Aorta (tissue), 5 donors: ENCODE data around the gene DPEP3. TPM values are rescaled to one million over a fixed set of nuclear protein-coding genes. Genes with fewer than 3 reads are reported as not detected.
"Not testable (repeated sequence)": the region's sequence is repeated elsewhere in the genome, so short reads cannot be mapped to it uniquely, and the experiment has no call there.

ENCODE experiments used
- ATAC-seq: fragments of 200-7000 bp; cut with Tn5 transposase; one replicate; pipeline ENCODE4 v1.9.1; 2022; ENCODE audit warnings: moderate library complexity; ENCODE audit not compliant: low FRiP score
- DNase-seq, 2 donors: peaks; one replicate each; pipeline ENCODE4 v3.0.0-alpha.2; 2020
- H3K27ac ChIP-seq, 2 donors: one replicate each; pipeline ENCODE4 v1.5.1; 2013; ENCODE audit warnings: low read length in 2 of 2, mild to moderate bottlenecking in 2 of 2, moderate library complexity in 2 of 2, control low read depth in 1 of 2, inconsistent platforms in 1 of 2, low read depth in 1 of 2
- H3K27me3 ChIP-seq, 2 donors: one replicate each; pipeline ENCODE4 v1.6.1; 2013; ENCODE audit warnings: control low read depth in 1 of 2, low read length in 1 of 2, mild to moderate bottlenecking in 1 of 2, moderate library complexity in 1 of 2; ENCODE audit not compliant: insufficient read depth in 2 of 2, control insufficient read depth in 1 of 2
- H3K36me3 ChIP-seq, 2 donors: one replicate each; pipeline ENCODE4 v1.6.1; 2013; ENCODE audit warnings: control low read depth in 1 of 2, low read length in 1 of 2, mild to moderate bottlenecking in 1 of 2; ENCODE audit not compliant: insufficient read depth in 2 of 2, control insufficient read depth in 1 of 2
- H3K4me1 ChIP-seq, 2 donors: one replicate each; pipeline ENCODE4 v1.6.1; 2013; ENCODE audit warnings: low read length in 2 of 2, control low read depth in 1 of 2, mild to moderate bottlenecking in 1 of 2, moderate library complexity in 1 of 2; ENCODE audit not compliant: insufficient read depth in 2 of 2, control insufficient read depth in 1 of 2
- H3K4me3 ChIP-seq, 2 donors: one replicate each; pipeline ENCODE4 v1.5.1; 2013; ENCODE audit warnings: low read length in 2 of 2, control low read depth in 1 of 2, mild to moderate bottlenecking in 1 of 2
- H3K9me3 ChIP-seq: one replicate; pipeline ENCODE4 v1.6.1; 2013; ENCODE audit warnings: mild to moderate bottlenecking, low read length; ENCODE audit not compliant: control insufficient read depth
- WGBS, 2 donors: extraction: QIAGEN DNeasy Blood & Tissue Kit; methylation state at CpG; one replicate each; pipeline ENCODE4 v1.1.7; 2013; 5-methylcytosine and 5-hydroxymethylcytosine counted together
- intact Hi-C, 2 donors: fragments of 100-400 bp; cut with DNase I; formaldehyde crosslinking; loops; one replicate each; pipeline versions ENCODE4 v1.14.2 to v1.15.0; 2022
- polyA plus RNA-seq, 2 donors: library from polyadenylated mRNA; stranded (reverse); fragments of 200-250 nt; gene quantifications; one replicate each; pipeline ENCODE4 v1.2.3, GENCODE V29; 2013
- total RNA-seq, 2 donors: library from RNA; stranded (reverse); fragmentation: NEBNext Ultra II Directional; extraction: Animal tissue kit (Norgen Biotek cat#: 25700); gene quantifications; one replicate each; pipeline ENCODE4 v1.2.1, GENCODE V29; 2021
- donor health status: healthy with polysubstance abuse.
- donor health status: Bipolar disorder and iron deficiency.
- donor health status: DM: no; HTN: no; CAD: no.
- donor health status: DM: no; HTN: no; CAD: no.
- donor health status: DM: yes; HTN: yes; CAD: no.

DPEP3 gene
- total and polyA plus RNA-seq, 4 donors: not detected

DNA sequence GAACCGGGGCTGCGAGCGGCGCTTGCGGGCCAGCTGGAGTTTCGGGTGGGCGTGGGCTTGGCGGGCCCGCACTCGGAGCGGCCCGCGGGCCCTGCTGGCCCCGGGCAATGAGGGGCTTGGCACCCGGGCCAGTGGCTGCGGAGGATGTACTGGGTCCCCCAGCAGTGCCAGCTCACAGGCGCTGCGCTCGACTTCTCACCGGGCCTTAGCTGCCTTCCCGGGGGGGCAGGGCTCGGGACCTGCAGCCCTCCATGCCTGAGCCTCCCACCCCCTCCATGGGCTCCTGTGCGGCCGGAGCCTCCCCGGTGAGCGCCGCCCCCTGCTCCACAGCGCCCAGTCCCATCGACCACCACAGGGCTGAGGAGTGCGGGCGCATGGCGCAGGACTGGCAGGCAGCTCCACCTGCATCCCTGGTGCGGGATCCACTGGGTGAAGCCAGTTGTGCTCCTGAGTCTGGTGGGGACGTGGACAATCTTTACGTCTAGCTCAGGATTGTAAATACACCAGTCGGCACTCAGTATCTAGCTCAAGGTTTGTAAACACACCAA is 18.0 kb upstream of the DPEP3 start:
- H3K4me3 ChIP-seq, H3K36me3 ChIP-seq, H3K27ac ChIP-seq, DNase-seq, H3K9me3 ChIP-seq, H3K27me3 ChIP-seq, H3K4me1 ChIP-seq, ATAC-seq, intact Hi-C loops: not testable (repeated sequence)
- 92 to 94% methylated on average over 36 of the region's 36 CpGs for WGBS, 2 donors

GRCh38 chr16:67996666-67997065 is 16.4 kb upstream of the DPEP3 start:
- H3K27ac ChIP-seq: no peak overlapping the region
- no peaks in the 10 kb centered on the region for H3K36me3 ChIP-seq
- ATAC-seq: no peak
- H3K4me3 ChIP-seq: no peak overlapping the region
- WGBS, 2 donors: 94% methylated on average over 5 of the region's 5 CpGs
- H3K27me3 ChIP-seq: no peaks in the 10 kb centered on the region
- no peaks in the 10 kb centered on the region for H3K9me3 ChIP-seq
- no peaks in the 10 kb centered on the region for H3K4me1 ChIP-seq
- intact Hi-C loops: no loop called here
- no peak for DNase-seq

DNA sequence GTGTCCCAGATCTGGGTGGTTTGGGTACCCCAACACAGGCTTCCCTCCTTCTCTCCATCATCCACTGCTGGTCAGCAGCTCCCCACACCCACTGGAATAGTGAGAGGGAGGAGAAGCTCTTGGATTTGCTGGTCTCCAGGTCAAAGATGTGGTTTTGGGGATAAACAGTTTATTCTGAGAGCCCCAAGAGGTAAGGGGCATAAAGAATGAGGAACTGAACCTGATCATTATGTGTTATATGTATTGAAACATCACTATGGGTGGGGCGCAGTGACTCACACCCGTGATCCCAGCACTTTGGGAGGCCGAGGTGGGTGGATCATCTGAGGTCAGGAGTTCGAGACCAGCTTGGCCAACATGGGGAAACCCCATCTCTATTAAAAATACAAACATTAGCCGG is 15.1 kb upstream of the DPEP3 start:
- no peaks in the 10 kb centered on the region for H3K27me3 ChIP-seq
- no peaks in the 10 kb centered on the region for H3K9me3 ChIP-seq
- intact Hi-C loops: no loop called here
- ATAC-seq (no peak), DNase-seq (no peak)
- no peaks in the 10 kb centered on the region for H3K36me3 ChIP-seq
- WGBS, 2 donors: 85 to 86% methylated on average over 5 of the region's 5 CpGs
- no peak overlapping the region for H3K4me3 ChIP-seq
- H3K4me1 ChIP-seq: no peaks in the 10 kb centered on the region
- no peak overlapping the region for H3K27ac ChIP-seq

DNA sequence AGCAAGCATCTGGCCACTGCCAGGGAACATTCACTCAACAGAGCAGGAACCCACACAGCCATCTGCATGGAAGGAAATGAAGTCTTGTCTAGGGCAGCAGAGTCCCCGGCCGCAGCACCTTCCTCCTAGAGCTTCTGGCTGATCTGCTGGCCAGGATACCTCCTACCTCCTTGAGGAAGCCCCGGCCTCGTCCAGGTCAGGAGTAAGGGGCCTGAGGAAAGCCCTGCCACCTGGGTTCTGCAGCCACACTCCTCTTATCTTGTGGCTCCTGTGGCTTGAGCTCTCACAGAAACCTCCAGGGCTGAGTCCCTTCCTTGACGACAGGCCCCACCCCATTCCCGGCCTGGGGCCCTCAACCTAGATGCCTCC is 13.7 kb upstream of the DPEP3 start:
- H3K27ac ChIP-seq, H3K36me3 ChIP-seq, intact Hi-C loops, ATAC-seq, DNase-seq, H3K27me3 ChIP-seq, H3K9me3 ChIP-seq, H3K4me3 ChIP-seq, H3K4me1 ChIP-seq: not testable (repeated sequence)
- WGBS, 2 donors: 84 to 87% methylated on average over 3 to 6 of the region's 6 CpGs

GRCh38 chr16:67993207-67994039 is 13.1 kb upstream of the DPEP3 start:
- Histone ChIP-seq H3K36me3 (no peaks in the 10 kb centered on the region), H3K4me3 (no peak overlapping the region), H3K4me1 (no peaks in the 10 kb centered on the region), H3K27me3 (no peaks in the 10 kb centered on the region), H3K27ac (no peak overlapping the region), H3K9me3 (no peaks in the 10 kb centered on the region)
- WGBS, 2 donors: 15 to 24% methylated on average over 22 to 39 of the region's 39 CpGs
- DNase-seq: peak; percentile 90 to 93
- intact Hi-C loops: loop anchor here (1.0 to 2.0 kb wide), 3 partner anchors 47 to 236 kb away; no protein-coding TSS in a partner anchor
- peak; percentile 95 for ATAC-seq

GRCh38 chr16:67992661-67993206 is 12.4 kb upstream of the DPEP3 start:
- H3K9me3 ChIP-seq: no peaks in the 10 kb centered on the region
- intact Hi-C loops: loop anchor here (1.0 to 2.0 kb wide), 3 partner anchors 48 to 237 kb away; no protein-coding TSS in a partner anchor
- WGBS, 2 donors: 71 to 75% methylated on average over 20 of the region's 20 CpGs
- no peaks in the 10 kb centered on the region for H3K4me1 ChIP-seq
- no peaks in the 10 kb centered on the region for H3K27me3 ChIP-seq
- no peaks in the 10 kb centered on the region for H3K36me3 ChIP-seq
- no peak overlapping the region for H3K27ac ChIP-seq
- DNase-seq: no peak
- ATAC-seq: peak; percentile 26
- H3K4me3 ChIP-seq: no peak overlapping the region

DNA sequence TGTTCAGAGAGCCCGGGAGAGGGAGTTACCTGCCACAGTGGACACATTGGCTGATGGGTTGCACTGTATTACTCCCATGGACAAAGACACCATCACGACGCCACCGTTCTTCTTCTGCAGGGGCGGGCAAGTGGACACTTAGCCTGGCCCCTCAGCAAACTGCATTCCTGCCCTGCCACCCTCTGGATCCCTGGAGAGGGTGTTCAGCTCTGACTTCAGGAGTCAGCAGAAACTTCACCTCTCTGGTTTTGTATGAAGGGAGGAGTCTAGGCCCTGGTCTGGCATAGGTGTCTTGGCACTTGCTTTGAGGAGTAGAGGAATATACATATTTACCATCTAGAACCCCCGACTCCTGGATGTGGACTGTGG is 9.7 kb upstream of the DPEP3 start:
- no peak for DNase-seq
- 87% methylated on average over 6 of the region's 6 CpGs for WGBS, 2 donors
- no peaks in the 10 kb centered on the region for H3K4me1 ChIP-seq
- no peaks in the 10 kb centered on the region for H3K36me3 ChIP-seq
- no peak overlapping the region for H3K27ac ChIP-seq
- ATAC-seq: no peak
- H3K27me3 ChIP-seq: no peaks in the 10 kb centered on the region
- H3K9me3 ChIP-seq: no peaks in the 10 kb centered on the region
- no peak overlapping the region for H3K4me3 ChIP-seq
- intact Hi-C loops: no loop called here

- WGBS, 2 donors: 85 to 86% methylated on average over 8 of the region's 8 CpGs
- no peaks in the 10 kb centered on the region for H3K4me1 ChIP-seq
- H3K27me3 ChIP-seq: no peaks in the 10 kb centered on the region
- no peak for ATAC-seq
- no peak overlapping the region for H3K4me3 ChIP-seq
- H3K9me3 ChIP-seq: no peaks in the 10 kb centered on the region
- no peak overlapping the region for H3K27ac ChIP-seq
- DNase-seq: no peak
- intact Hi-C loops: no loop called here
- no peaks in the 10 kb centered on the region for H3K36me3 ChIP-seq
These were observed 9.2 kb upstream of the DPEP3 start for GRCh38 chr16:67989322-67990017.
